Inflammatory macrophage treated with lipopolysaccharide for 1 hour (primary cell): ENCODE results near the gene MYL3.
"Not testable (repeated sequence)": the region's sequence is repeated elsewhere in the genome, so short reads cannot be mapped to it uniquely, and the experiment has no call there.

Source experiments
- DNase-seq, 2 donors: peaks; one replicate each; pipeline ENCODE4 v3.0.0-alpha.2; 2020 to 2022

MYL3 gene

DNA sequence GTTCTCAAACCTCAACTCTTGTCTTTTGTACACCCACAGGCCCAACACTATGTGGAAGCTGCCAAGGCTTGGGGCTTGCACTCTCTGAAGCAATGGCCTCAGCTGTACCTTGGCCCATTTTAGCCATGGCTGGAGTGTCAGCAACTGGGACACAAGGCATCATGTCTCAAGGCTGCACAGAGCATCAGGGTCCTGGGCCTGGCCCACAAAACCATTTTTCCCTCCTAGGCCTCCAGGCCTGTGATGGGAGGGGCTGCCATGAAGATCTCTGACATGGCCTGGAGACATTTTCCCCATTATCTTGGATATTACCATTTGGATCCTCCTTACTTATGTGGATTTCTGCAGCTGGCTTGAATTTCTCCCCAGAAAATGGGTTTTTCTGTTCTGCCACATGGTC lies 39.9 kb downstream of the MYL3 start:
- DNase-seq: not testable (repeated sequence)

- DNase-seq: no peak
Observed at GRCh38 chr3:46821553-46821952, 41.7 kb downstream of the MYL3 start.

DNA sequence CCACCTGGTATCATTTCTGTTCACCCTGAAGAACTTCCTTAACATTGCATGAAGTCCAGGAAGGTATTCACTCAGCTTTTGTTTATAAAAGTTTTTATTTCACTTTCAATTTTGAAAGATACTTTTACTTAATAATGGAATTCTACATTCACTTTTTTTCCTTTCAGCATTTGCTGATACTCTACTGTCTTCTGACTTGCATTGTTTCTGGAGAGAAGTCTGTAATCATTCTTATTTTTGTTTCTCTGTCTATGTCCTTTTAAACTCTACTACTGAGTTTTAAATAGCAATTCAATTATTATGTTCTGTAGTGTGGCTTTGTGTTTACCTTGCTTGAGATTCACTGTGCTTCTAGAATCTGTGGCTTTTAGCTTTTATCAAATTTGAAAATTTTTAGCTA lies 42.4 kb downstream of the MYL3 start:
- no peak for DNase-seq

GRCh38 chr3:46812237-46812791 lies 50.9 kb downstream of the MYL3 start:
- peak; percentile 10 to 32 for DNase-seq

GRCh38 chr3:46811615-46812236 lies 51.5 kb downstream of the MYL3 start:
- no peak for DNase-seq

GRCh38 chr3:46808766-46809165 lies 54.5 kb downstream of the MYL3 start:
- DNase-seq: not testable (repeated sequence)
